ENCODE results near the gene NR1D1. TPM values are rescaled to one million over a fixed set of nuclear protein-coding genes. Genes with fewer than 3 reads are reported as not detected.

NR1D1 gene
- total RNA-seq, 2 experiments from 2014 or later: 5.5 to 5.8 TPM

DNA sequence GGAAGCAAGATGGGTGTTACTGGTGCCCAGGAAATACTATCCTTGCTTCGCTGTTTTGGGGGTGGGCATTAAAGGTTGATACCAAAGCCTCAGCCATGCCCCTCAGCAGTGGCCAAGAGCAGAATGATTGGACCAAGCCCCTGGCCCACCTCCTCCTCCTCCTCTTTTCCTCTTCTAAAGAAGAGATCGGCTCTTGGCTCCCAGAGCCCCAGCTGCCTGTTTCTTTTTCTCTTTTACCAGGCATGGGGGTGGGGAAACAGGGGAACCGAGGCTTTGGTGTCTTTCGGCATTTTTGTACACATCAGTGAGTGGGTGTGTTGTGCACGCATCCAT is 31.8 kb downstream of the NR1D1 start:
- CTCF ChIA-PET: interaction anchor here (1.2 to 2.6 kb wide), 4 partner anchors 10 to 41 kb away, joined by 3 to 6 read pairs (median 4); no protein-coding TSS in a partner anchor
- Mint-ChIP-seq H3K36me3 (ENCODE audit: low read depth) (peaks cover 3% of the 10 kb centered on the region), H3K4me3 (peak overlapping the region; percentile 71), H3K27ac (peak overlapping the region; percentile 90), H3K27me3 (peaks cover 12% of the 10 kb centered on the region), H3K9me3 (no peaks in the 10 kb centered on the region), H3K4me1 (peaks cover 55% of the 10 kb centered on the region)
- DNase-seq: no peak
- POLR2A ChIA-PET: interaction anchor here (0.7 kb wide), 1 partner anchor 88 kb away, joined by 6 read pairs; the partner anchor contains the start of gene PSMD3

DNA sequence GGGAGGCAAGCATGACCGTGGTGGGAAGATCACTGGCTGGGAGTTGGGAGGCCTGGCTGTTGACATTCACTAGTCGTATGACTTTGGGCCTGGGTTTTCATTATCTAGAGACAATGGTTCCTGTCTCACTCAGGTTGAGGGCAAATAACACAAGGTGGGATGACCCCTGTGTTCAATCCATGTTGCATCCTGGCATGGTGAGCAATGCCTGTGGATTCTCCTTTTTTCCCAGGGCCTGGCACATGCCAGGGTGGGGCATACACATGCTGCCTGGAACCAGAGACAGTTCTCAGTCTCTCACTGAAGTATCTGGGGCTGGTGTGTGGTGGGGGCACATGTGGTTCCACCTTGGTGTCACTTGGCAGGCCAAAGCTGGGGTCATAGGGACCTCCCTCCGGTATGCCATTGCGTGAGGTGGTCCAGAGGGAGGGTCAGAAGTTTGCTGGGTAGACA is 32.2 kb downstream of the NR1D1 start:
- H3K27me3 Mint-ChIP-seq: peaks cover 14% of the 10 kb centered on the region
- H3K36me3 Mint-ChIP-seq (ENCODE audit: low read depth): peaks cover 4% of the 10 kb centered on the region
- H3K4me3 Mint-ChIP-seq: peak overlapping the region; percentile 71
- POLR2A ChIA-PET: no interaction called here
- no peaks in the 10 kb centered on the region for H3K9me3 Mint-ChIP-seq
- CTCF ChIA-PET: interaction anchor here (1.3 to 2.6 kb wide), 3 partner anchors 9 to 41 kb away, joined by 4 to 9 read pairs (median 6); no protein-coding TSS in a partner anchor
- peaks cover 57% of the 10 kb centered on the region for H3K4me1 Mint-ChIP-seq
- H3K27ac Mint-ChIP-seq: peak overlapping the region; percentile 90
- no peak for DNase-seq

DNA sequence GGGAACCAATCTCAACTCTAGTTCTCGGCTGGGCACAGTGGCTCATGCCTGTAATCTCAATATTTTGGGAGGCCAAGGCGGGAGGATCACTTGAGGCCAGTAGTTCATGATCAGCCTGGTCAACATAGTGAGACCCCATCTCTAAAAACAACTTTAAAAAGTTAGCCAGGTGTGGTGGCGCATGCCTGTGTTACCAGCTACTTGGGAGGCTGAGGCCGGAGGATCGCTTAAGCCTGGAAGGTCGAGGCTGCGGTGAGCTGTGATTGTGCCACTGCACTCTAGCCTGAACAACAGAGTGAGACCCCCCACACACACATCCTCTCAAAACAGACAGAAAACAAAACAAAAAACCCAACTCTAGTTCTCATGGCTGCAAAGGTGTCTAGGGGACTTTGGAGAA is 32.7 kb downstream of the NR1D1 start:
- Mint-ChIP-seq H3K36me3 (ENCODE audit: low read depth) (peaks cover 4% of the 10 kb centered on the region), H3K27ac (peak overlapping the region; percentile 90), H3K9me3 (no peaks in the 10 kb centered on the region), H3K4me3 (no peak overlapping the region), H3K4me1 (peaks cover 57% of the 10 kb centered on the region), H3K27me3 (peaks cover 14% of the 10 kb centered on the region)
- DNase-seq: no peak
- ChIA-PET POLR2A (no interaction called here), CTCF (interaction anchor here (1.3 to 6.2 kb wide), 3 partner anchors 8 to 40 kb away, joined by 6 to 74 read pairs (median 9); no protein-coding TSS in a partner anchor)

DNA sequence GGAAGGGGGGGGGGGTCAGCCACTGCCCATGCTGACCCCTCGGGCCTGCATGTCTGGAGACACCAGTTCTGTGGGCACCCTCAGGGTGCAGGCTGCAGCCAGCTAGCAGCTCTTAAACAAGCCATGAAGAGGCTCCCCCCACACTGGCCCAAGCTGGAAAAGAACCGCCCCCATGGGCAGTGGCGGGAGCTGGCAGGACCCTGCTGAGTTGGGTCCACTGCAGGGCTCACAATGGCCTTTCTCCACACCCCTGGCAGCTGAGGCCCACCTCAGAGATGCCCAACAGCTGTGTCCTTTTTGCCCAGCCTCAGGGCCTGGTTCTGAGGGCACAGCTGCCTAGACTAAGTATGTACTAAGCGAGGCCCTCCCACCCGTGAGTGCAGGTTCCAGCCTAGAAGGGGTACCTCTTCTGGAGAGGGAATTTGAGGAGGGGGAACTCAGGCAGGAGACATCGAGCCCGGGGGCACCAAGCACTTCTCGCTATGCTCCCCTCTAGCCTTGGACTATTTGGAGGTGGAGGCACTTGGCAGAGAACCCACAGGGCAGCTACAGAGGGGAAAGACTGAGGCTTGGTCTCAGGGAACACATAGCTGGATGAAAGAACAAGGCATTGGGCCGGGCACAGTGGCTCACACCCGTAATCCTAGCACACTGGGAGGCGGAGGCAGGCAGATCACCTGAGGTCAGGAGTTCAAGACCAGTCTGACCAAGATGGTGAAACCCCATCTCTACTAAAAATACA is 34.4 kb downstream of the NR1D1 start:
- POLR2A ChIA-PET: interaction anchor here (0.6 kb wide), 1 partner anchor 100 kb away, joined by 3 read pairs; no protein-coding TSS in a partner anchor
- Mint-ChIP-seq H3K4me1 (peaks cover 64% of the 10 kb centered on the region), H3K4me3 (no peak overlapping the region), H3K27me3 (peaks cover 29% of the 10 kb centered on the region), H3K27ac (no peak overlapping the region), H3K36me3 (ENCODE audit: low read depth) (peaks cover 4% of the 10 kb centered on the region), H3K9me3 (no peaks in the 10 kb centered on the region)
- no peak for DNase-seq
- CTCF ChIA-PET: interaction anchor here (1.1 to 6.2 kb wide), 9 partner anchors 8 to 103 kb away, joined by 3 to 74 read pairs (median 6); partner anchors contain the start of gene MED24

DNA sequence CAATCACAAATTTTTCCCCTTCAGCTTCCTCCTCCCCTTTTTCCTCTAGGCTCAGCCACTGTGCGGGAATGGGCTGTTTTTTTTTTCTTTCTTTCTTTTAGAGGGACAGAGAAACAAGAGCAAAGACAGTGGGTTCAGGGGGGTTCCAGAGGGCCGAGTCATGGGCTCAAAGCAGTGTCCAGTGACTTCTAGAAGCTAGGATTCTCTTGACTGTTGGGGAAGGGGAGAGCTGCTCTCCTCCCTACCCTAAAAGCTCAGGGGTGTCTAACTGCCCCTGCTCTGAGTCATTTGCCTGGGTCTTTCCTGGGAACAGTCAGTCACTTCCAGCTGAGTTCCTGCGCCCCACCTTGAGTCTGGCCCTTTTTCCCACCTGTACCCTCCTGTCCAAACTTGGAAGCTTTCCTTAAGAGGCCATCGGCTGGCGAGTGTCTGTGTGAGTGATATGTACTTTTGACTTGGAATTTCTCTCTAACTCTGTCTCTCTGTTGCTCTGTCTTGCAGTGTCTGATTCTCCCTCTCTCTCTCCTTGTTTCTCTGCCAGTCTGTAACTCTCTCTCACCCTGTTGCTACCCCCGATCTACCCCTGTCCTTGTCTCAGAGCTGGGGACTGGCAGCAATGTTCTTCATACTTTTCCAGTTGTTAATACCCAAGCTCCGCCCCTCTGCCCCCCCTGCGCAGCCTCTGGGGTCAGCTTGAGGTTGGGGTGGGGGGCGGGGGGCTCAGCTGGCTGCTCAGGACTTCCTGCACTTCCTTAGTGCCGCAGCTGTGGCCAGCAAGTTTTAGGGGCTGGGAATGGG is 35.2 kb downstream of the NR1D1 start:
- H3K4me1 Mint-ChIP-seq: peaks cover 60% of the 10 kb centered on the region
- no peaks in the 10 kb centered on the region for H3K9me3 Mint-ChIP-seq
- POLR2A ChIA-PET: no interaction called here

DNA sequence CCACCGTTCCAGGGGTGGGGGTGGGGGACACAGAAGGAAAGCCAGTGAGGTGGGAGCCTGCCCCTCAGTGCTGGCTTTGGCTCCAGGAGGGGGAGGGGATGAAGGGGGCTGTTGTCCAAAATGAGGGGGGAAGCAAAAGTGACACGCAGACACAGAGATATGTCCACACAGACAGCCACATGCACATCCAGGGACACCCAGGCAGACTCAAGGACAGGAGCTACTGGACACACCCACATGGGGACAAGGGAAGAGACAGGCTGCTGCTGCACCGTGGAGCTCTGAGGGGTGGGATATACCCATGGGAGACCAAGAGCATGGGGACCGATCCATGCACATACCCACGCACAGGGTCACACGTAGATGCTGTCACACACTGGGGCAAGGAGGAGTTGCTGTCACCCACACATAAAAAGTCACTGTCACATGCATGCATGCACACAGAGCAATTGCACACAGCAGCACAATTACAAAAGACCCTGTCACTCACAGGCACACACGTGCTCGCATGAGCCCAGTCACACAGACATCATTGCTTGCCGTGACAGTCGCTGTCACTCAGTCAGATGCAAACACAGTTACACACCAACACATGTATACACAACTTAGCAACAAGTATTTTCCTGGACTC is 36.4 kb downstream of the NR1D1 start:
- no peak overlapping the region for H3K27ac Mint-ChIP-seq
- CTCF ChIA-PET: interaction anchor here (0.5 to 6.2 kb wide), 12 partner anchors 8 to 481 kb away, joined by 3 to 74 read pairs (median 4); partner anchors contain the start of genes CASC3 and MED24

More for the DNA sequence above, 35.2 kb downstream of the NR1D1 start:
- H3K36me3 Mint-ChIP-seq (ENCODE audit: low read depth): peaks cover 4% of the 10 kb centered on the region
- CTCF ChIA-PET: interaction anchor here (1.2 to 6.2 kb wide), 9 partner anchors 10 to 103 kb away, joined by 3 to 74 read pairs (median 6); partner anchors contain the start of gene MED24
- no peak for DNase-seq
- H3K27ac Mint-ChIP-seq: no peak overlapping the region
- no peak overlapping the region for H3K4me3 Mint-ChIP-seq
- H3K27me3 Mint-ChIP-seq: peaks cover 31% of the 10 kb centered on the region

DNA sequence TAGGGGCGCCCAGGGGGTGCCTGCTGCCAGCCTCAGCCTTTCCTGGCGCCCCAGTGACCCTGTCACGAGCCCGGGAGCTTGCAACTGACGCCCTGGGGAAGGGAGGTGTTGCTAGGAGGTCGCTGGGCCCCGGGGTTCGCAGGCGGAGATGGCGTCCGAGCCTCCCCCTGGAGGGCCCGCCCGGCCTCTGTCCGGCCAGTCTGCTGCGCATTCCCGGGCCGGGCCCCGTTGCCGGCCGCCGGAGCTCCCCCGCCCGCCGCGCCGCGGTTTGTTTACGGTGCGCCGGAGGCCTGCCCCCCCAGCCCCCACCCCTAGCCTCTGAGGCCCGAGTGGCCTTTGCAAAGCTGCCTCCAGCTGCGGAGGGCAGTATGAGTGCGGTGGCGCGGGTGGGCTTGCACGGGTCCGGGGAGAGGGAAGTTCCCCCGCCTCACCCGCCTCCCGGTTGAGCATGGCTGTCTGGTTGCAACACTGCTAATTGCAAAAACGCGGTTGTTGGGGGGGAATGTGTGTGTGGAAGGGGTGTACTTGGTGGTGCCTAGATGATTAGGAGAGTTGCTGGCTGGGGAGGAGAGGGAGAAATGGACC is 37.1 kb downstream of the NR1D1 start:
- POLR2A ChIA-PET: interaction anchor here (0.6 kb wide), 1 partner anchor 32 kb away, joined by 4 read pairs; no protein-coding TSS in a partner anchor
- Mint-ChIP-seq H3K36me3 (ENCODE audit: low read depth) (peaks cover 4% of the 10 kb centered on the region), H3K27ac (no peak overlapping the region), H3K4me3 (peak overlapping the region; percentile 81), H3K27me3 (peaks cover 37% of the 10 kb centered on the region), H3K4me1 (peaks cover 44% of the 10 kb centered on the region), H3K9me3 (no peaks in the 10 kb centered on the region)
- CTCF ChIA-PET: interaction anchor here (0.5 to 6.2 kb wide), 8 partner anchors 9 to 481 kb away, joined by 3 to 74 read pairs (median 4); partner anchors contain the start of gene CASC3
- no peak for DNase-seq

More for the DNA sequence above, 36.4 kb downstream of the NR1D1 start:
- Mint-ChIP-seq H3K9me3 (no peaks in the 10 kb centered on the region), H3K4me1 (peaks cover 49% of the 10 kb centered on the region), H3K27me3 (peaks cover 34% of the 10 kb centered on the region), H3K36me3 (ENCODE audit: low read depth) (peaks cover 4% of the 10 kb centered on the region), H3K4me3 (peak overlapping the region; percentile 81)
- POLR2A ChIA-PET: no interaction called here
- DNase-seq: no peak

DNA sequence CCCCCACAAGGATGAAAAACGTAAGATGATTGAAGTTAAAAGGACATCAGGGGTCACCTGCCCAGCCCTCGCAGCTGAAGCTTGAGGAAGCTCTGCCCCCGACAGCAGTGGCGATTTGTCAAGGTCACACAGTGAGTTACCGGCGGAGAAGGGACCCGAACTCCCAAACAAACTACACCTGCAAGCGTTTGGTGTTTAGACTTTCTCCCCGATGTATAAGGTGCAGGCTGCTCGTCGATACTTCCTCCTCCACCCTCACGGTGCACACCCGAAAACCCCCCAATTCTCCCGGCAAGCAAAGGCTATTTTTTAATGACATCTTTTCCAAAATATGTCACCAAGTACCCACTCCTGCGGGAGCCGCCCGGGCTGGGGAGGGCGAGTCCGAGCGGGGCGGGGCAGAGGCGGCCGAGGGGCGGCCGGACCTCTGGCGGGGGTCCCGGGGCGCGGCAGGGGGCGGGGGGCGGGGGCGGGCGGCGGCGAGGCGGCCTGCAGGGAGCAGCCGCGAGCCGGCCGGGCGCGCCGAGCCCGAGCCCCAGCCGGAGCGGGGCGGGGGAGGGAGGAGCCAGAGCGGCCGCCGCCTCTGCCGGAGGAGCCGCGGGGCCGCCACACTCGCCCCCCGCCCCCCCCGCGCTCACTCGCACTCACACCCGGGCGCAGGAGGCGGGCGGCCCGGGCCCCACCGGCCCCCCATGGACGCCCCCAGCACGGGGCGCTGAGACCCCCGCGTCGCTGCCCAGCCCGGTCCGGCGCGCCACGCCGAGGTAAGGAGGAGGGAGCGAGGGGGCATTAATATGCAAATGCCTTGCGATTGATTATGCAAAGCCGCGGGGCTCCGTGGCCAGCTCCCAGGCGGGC is 37.8 kb downstream of the NR1D1 start, which contains the start of gene THRA:
Gene THRA (plus strand): TSS at position 637 of the 858 bp plus-strand sequence. CDS start 11,524 bp downstream, outside the sequence.
- CTCF ChIA-PET: interaction anchor here (0.6 to 6.2 kb wide), 12 partner anchors 9 to 237 kb away, joined by 3 to 74 read pairs (median 4); partner anchors contain the start of gene CASC3
- Mint-ChIP-seq H3K4me3 (peak within 1 kb of the TSS; percentile 81), H3K27me3 (peaks cover 40% of the 10 kb centered on the region), H3K27ac (peak within 1 kb of the TSS; percentile 41), H3K9me3 (no peaks in the 10 kb centered on the region), H3K36me3 (ENCODE audit: low read depth) (peaks cover 4% of the 10 kb centered on the region), H3K4me1 (peaks cover 41% of the 10 kb centered on the region)
- peak; percentile 65 for DNase-seq
- POLR2A ChIA-PET: interaction anchor here (0.6 kb wide), 1 partner anchor 33 kb away, joined by 4 read pairs; no protein-coding TSS in a partner anchor

DNA sequence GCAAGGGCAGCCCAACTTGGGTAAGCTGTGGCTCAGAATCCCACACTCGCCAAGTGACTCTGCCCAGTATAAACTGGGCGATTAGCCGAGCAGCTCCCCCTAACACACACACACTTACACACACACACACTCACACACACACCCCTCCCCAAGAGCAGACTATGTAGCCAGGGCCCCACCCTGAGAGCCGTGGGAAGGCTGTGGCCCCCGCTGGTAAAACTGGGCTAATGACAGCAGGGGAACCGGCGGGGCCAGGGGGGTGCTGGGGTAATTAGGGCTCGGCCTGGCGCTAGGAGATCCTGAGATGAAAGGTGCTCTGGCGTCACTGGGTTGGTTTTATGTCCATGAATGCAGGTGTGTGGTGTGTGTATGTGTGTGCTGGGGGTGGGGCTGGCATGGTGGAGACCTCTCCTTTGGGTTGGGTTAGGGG is 38.8 kb downstream of the NR1D1 start:
- no peaks in the 10 kb centered on the region for H3K9me3 Mint-ChIP-seq
- H3K4me3 Mint-ChIP-seq: peak overlapping the region; percentile 72
- peaks cover 42% of the 10 kb centered on the region for H3K27me3 Mint-ChIP-seq
- no peak for DNase-seq
- CTCF ChIA-PET: interaction anchor here (0.6 to 6.2 kb wide), 7 partner anchors 10 to 238 kb away, joined by 3 to 74 read pairs (median 4); no protein-coding TSS in a partner anchor
- peak overlapping the region; percentile 4 for H3K27ac Mint-ChIP-seq
- POLR2A ChIA-PET: no interaction called here
- peaks cover 37% of the 10 kb centered on the region for H3K4me1 Mint-ChIP-seq
- H3K36me3 Mint-ChIP-seq (ENCODE audit: low read depth): peaks cover 4% of the 10 kb centered on the region

DNA sequence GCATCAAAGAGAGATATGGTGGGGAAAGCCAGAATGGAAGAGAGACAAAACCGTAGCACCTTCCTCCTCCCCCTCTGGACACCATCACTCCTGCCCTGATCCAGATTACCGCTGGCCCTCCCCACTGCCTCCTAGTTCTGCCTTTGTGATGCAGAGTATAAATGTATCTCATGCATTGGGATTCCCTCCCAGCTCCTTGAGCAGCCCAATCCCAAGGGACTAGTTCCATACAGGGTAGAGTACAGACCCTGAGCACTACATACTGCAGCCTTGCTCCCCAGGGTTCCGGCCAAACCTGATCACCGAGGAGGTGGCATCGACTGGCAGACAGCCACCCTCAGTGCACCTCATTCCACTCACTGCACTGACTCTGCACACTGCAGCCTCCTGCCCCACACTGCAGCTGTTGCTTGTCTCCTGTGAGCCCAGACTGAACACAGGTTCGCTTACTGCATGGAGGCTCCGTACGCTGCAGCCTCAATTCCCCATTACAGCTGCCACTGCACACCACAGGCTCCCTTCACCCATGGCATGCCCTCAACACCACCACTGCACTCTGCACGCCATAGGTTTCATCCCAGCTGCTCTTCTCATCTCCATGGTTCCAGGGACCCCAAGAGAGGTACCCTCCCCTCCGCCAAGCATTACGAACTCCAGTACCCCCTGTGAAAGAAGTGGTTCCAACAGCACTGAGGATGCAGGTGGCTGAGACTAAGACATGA is 39.3 kb downstream of the NR1D1 start:
- peaks cover 42% of the 10 kb centered on the region for H3K27me3 Mint-ChIP-seq
- H3K27ac Mint-ChIP-seq: peak overlapping the region; percentile 9
- ChIA-PET POLR2A (no interaction called here), CTCF (interaction anchor here (1.0 to 6.2 kb wide), 4 partner anchors 10 to 52 kb away, joined by 4 to 74 read pairs (median 6); no protein-coding TSS in a partner anchor)
- H3K9me3 Mint-ChIP-seq: no peaks in the 10 kb centered on the region
- peaks cover 4% of the 10 kb centered on the region for H3K36me3 Mint-ChIP-seq (ENCODE audit: low read depth)
- DNase-seq: no peak
- H3K4me1 Mint-ChIP-seq: peaks cover 35% of the 10 kb centered on the region
- peak overlapping the region; percentile 72 for H3K4me3 Mint-ChIP-seq
